Measurements from ENCODE around the gene BAG3. TPM values are rescaled to one million over a fixed set of nuclear protein-coding genes. Genes with fewer than 3 reads are reported as not detected.

BAG3 gene
- total and polyA plus RNA-seq, 2 donors from 2014 or later: 42.0 to 54.9 TPM

DNA sequence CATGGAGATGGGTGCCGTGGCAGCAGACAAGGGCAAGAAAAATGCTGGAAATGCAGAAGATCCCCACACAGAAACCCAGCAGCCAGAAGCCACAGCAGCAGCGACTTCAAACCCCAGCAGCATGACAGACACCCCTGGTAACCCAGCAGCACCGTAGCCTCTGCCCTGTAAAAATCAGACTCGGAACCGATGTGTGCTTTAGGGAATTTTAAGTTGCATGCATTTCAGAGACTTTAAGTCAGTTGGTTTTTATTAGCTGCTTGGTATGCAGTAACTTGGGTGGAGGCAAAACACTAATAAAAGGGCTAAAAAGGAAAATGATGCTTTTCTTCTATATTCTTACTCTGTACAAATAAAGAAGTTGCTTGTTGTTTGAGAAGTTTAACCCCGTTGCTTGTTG, 25.9 kb downstream of the BAG3 start:
- FAIRE-seq: no peak
- H3K27me3 ChIP-seq (ENCODE audit: control insufficient read depth, insufficient read depth, low read length): no peaks in the 10 kb centered on the region
- TF ChIP-seq, protein P1, sequence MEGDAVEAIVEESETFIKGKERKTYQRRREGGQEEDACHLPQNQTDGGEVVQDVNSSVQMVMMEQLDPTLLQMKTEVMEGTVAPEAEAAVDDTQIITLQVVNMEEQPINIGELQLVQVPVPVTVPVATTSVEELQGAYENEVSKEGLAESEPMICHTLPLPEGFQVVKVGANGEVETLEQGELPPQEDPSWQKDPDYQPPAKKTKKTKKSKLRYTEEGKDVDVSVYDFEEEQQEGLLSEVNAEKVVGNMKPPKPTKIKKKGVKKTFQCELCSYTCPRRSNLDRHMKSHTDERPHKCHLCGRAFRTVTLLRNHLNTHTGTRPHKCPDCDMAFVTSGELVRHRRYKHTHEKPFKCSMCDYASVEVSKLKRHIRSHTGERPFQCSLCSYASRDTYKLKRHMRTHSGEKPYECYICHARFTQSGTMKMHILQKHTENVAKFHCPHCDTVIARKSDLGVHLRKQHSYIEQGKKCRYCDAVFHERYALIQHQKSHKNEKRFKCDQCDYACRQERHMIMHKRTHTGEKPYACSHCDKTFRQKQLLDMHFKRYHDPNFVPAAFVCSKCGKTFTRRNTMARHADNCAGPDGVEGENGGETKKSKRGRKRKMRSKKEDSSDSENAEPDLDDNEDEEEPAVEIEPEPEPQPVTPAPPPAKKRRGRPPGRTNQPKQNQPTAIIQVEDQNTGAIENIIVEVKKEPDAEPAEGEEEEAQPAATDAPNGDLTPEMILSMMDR (IDR thresholded peaks at IDR 0.05; ENCODE audit: borderline replicate concordance, extremely low read depth, insufficient read depth): no peak
- no peak for DNase-seq
- no peak overlapping the region for H3K27ac ChIP-seq (ENCODE audit: low read depth in 2 of 2, low read length in 2 of 2)
- peaks cover 0 to 47% (median 32%) of the 10 kb centered on the region in 3 donors for H3K36me3 ChIP-seq (ENCODE audit: control insufficient read depth in 2 of 3, insufficient read depth in 3 of 3, low read length in 3 of 3)
- H3K9me3 ChIP-seq (ENCODE audit: control insufficient read depth in 2 of 3, insufficient read depth in 1 of 3, low read length in 3 of 3): no peaks in the 10 kb centered on the region
- intact Hi-C loops (cut with DNase I): no loop called here
- no peak overlapping the region for H3K4me3 ChIP-seq (ENCODE audit: low read length in 3 of 3)
- no peak overlapping the region for H3K9ac ChIP-seq (ENCODE audit: low read length in 3 of 3)
- peaks cover 0 to 4% (median 0%) of the 10 kb centered on the region in 3 donors for H3K4me1 ChIP-seq (ENCODE audit: control insufficient read depth in 2 of 3, insufficient read depth in 2 of 3, low read depth in 1 of 3, low read length in 3 of 3)

DNA sequence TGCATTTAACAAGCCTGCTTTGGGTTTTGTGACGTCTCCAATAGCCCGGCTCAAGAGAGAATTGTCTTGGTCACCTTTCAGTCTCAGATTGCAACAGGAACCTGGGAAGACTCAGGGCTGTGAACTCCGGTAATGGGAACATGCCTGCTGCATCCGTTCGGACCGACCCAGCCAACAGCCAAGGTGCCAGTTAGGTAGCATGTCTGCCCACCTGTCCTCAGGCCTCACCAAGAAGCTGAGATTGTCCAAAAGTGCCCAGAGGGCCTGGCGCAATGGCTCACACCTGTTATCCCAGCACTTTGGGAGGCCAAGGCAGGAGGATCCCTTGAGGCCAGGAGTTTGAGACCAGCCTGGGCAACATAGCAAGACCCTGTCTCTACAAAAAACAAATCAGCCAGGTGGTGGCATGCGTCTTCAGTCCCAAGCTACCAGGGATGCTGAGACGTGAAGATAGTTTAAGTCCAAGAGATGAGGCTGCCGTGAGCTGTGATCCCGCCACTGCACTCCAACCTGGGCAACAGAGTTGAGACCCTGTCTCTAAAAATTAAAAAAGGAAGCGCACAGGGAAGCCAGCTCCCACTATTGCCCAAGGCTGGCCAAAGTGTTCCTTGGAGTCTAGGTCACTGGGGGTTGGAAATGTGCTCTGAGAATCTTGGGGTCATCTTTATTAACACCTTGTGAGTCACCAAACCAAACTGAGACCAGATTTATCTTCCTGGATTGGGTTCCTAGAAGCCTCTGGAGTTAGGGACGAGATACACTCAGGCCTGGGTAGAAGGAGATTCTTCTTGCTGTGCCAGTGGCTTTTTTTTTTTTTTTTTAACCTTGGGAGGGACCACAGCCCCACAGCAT, 26.9 kb downstream of the BAG3 start:
- DNase-seq (no peak), FAIRE-seq (no peak)
- H3K4me1 ChIP-seq (ENCODE audit: control insufficient read depth in 2 of 3, insufficient read depth in 2 of 3, low read depth in 1 of 3, low read length in 3 of 3): peaks cover 0 to 5% (median 0%) of the 10 kb centered on the region in 3 donors
- no peaks in the 10 kb centered on the region for H3K9me3 ChIP-seq (ENCODE audit: control insufficient read depth in 2 of 3, insufficient read depth in 1 of 3, low read length in 3 of 3)
- no peak overlapping the region for H3K27ac ChIP-seq (ENCODE audit: low read depth in 2 of 2, low read length in 2 of 2)
- H3K36me3 ChIP-seq (ENCODE audit: control insufficient read depth in 2 of 3, insufficient read depth in 3 of 3, low read length in 3 of 3): peaks cover 0 to 39% (median 22%) of the 10 kb centered on the region in 3 donors
- H3K4me3 ChIP-seq (ENCODE audit: low read length in 3 of 3): no peak overlapping the region
- intact Hi-C loops (cut with DNase I): no loop called here
- no peak overlapping the region for H3K9ac ChIP-seq (ENCODE audit: low read length in 3 of 3)
- TF ChIP-seq, protein P1 (IDR thresholded peaks at IDR 0.05; ENCODE audit: borderline replicate concordance, extremely low read depth, insufficient read depth): no peak
- no peaks in the 10 kb centered on the region for H3K27me3 ChIP-seq (ENCODE audit: control insufficient read depth, insufficient read depth, low read length)

DNA sequence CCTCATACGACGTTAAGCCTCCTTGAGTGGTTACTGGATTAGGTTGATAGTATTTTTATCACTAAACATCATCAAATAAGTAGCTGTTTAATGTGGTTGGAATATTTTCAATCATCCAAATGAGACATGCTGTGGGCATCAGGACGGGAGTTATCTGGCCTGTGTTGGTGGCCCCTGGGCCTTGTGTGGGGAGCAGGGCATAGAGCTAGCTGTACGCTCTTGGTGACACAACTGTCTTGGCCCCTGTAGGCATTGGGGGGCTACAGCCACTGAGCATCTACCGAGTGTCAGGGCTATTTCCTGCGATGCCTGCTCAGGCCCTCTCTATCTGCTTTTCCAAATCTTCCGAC, 28.3 kb downstream of the BAG3 start:
- Histone ChIP-seq H3K9me3 (ENCODE audit: control insufficient read depth in 2 of 3, insufficient read depth in 1 of 3, low read length in 3 of 3) (no peaks in the 10 kb centered on the region), H3K27ac (ENCODE audit: low read depth in 2 of 2, low read length in 2 of 2) (no peak overlapping the region), H3K9ac (ENCODE audit: low read length in 3 of 3) (no peak overlapping the region), H3K36me3 (ENCODE audit: control insufficient read depth in 2 of 3, insufficient read depth in 3 of 3, low read length in 3 of 3) (peaks cover 0 to 27% (median 10%) of the 10 kb centered on the region in 3 donors), H3K4me1 (ENCODE audit: control insufficient read depth in 2 of 3, insufficient read depth in 2 of 3, low read depth in 1 of 3, low read length in 3 of 3) (peaks cover 0 to 5% (median 0%) of the 10 kb centered on the region in 3 donors), H3K27me3 (ENCODE audit: control insufficient read depth, insufficient read depth, low read length) (no peaks in the 10 kb centered on the region), H3K4me3 (ENCODE audit: low read length in 3 of 3) (no peak overlapping the region)
- intact Hi-C loops (cut with DNase I): no loop called here
- DNase-seq: no peak
- TF ChIP-seq, protein P1 (IDR thresholded peaks at IDR 0.05; ENCODE audit: borderline replicate concordance, extremely low read depth, insufficient read depth): no peak
- FAIRE-seq: no peak

Measured in kidney (tissue), 14 donors.